ENCODE data around the gene BACH1. TPM values are rescaled to one million over a fixed set of nuclear protein-coding genes. Genes with fewer than 3 reads are reported as not detected.

Gene BACH1
- total and polyA plus RNA-seq, 2 donors (not counting 1 experiment from before 2014, with no cell fraction given), result 10.1 to 221 TPM

DNA sequence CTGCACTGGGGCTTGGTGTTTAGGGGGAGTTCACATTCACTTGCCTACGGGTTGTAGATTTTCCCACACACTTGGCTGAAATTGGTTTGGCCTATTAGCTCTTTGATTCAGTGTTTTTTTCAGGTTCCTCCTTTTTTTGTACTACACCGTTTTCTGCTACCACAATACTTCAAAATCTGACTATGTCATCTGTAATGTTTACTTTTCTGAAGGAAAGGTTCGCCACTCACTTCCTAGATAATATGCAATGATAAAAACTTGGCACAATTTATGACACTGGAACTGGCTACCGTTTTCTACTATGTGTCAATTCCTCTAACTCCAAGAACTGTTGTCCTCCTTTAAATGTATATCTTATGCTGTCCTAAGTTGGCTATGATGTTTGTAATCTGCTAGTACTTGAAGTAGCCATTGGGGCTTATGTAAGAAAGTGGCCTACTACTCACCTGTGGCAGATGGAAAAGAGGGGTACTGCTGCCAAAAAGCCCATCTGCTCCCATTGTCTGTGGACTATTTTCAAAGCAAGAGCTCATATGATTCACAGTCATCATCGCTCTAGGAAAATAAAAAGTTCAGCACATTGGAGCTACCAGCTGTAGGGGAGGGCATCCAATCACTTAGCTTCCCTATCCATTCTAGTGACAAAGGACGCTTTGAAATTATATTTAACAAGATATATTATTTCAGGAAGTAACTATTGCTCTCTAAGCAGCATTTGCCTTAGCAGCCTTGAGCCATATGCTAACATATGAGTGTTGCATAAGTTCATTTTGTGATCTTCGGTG lies 42.4 kb upstream of the BACH1 start:
- Mint-ChIP-seq H3K27ac (no peak overlapping the region), H3K27me3 (no peaks in the 10 kb centered on the region), H3K4me3 (no peak overlapping the region), H3K9me3 (ENCODE audit: insufficient read depth) (peaks cover 4% of the 10 kb centered on the region), H3K4me1 (no peaks in the 10 kb centered on the region)
- DNase-seq, result no peak
- H3K27ac ChIP-seq (ENCODE audit: low read length in 2 of 2), result no peak overlapping the region
- no peak for ATAC-seq (ENCODE audit: low read depth)
- intact Hi-C loops (cut with micrococcal nuclease), result loop anchor here (5.0 kb wide), 1 partner anchor 36 kb away; no protein-coding TSS in a partner anchor
- no peaks in the 10 kb centered on the region for H3K36me3 ChIP-seq (replicated peaks in 1 of 2; ENCODE audit: control extremely low read depth in 1 of 2, control insufficient read depth in 1 of 2, extremely low read depth in 1 of 2, insufficient read depth in 2 of 2, low read length in 1 of 2)
- ChIA-PET CTCF (no interaction called here), POLR2A (no interaction called here)
- peaks cover 1 to 14% (median 7%) of the 10 kb centered on the region in 3 donors for H3K9me3 ChIP-seq (ENCODE audit: control extremely low read depth in 1 of 3, control insufficient read depth in 2 of 3, insufficient read depth in 1 of 3, low read length in 2 of 3)
- H3K79me2 ChIP-seq (ENCODE audit: control insufficient read depth, insufficient read depth, low read length), result no peaks in the 10 kb centered on the region
- H3K4me1 ChIP-seq (ENCODE audit: control insufficient read depth in 2 of 2, insufficient read depth in 2 of 2, low read length in 2 of 2), result no peaks in the 10 kb centered on the region
- H3K4me2 ChIP-seq (replicated peaks; ENCODE audit: low read depth, low read length, poor library complexity, severe bottlenecking), result no peak overlapping the region
- H3K4me3 ChIP-seq (ENCODE audit: control extremely low read depth in 1 of 5, extremely low read depth in 1 of 5, insufficient read depth in 1 of 5, low read depth in 2 of 5, low read length in 4 of 5), result no peak overlapping the region
- no peak for TF ChIP-seq EZH2 (IDR thresholded peaks at IDR 0.05; ENCODE audit: borderline replicate concordance, insufficient read depth, low read depth, low read length, poor library complexity, severe bottlenecking)
- TF ChIP-seq, protein P1, sequence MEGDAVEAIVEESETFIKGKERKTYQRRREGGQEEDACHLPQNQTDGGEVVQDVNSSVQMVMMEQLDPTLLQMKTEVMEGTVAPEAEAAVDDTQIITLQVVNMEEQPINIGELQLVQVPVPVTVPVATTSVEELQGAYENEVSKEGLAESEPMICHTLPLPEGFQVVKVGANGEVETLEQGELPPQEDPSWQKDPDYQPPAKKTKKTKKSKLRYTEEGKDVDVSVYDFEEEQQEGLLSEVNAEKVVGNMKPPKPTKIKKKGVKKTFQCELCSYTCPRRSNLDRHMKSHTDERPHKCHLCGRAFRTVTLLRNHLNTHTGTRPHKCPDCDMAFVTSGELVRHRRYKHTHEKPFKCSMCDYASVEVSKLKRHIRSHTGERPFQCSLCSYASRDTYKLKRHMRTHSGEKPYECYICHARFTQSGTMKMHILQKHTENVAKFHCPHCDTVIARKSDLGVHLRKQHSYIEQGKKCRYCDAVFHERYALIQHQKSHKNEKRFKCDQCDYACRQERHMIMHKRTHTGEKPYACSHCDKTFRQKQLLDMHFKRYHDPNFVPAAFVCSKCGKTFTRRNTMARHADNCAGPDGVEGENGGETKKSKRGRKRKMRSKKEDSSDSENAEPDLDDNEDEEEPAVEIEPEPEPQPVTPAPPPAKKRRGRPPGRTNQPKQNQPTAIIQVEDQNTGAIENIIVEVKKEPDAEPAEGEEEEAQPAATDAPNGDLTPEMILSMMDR (IDR thresholded peaks at IDR 0.05), result no peak
- no peaks in the 10 kb centered on the region for H3K27me3 ChIP-seq (replicated peaks in 1 of 4; ENCODE audit: control extremely low read depth in 1 of 4, control insufficient read depth in 3 of 4, insufficient read depth in 4 of 4, low read length in 3 of 4)
- no peak overlapping the region for H2AFZ ChIP-seq (ENCODE audit: insufficient read depth, low read depth, low read length, poor library complexity, severe bottlenecking)
- no peak overlapping the region for H3K9ac ChIP-seq (ENCODE audit: low read length)
- no peaks in the 10 kb centered on the region for H4K20me1 ChIP-seq (ENCODE audit: control insufficient read depth, insufficient read depth, low read length, poor library complexity, severe bottlenecking)
- WGBS (ENCODE audit: insufficient coverage), result no CpG with 5 or more reads among the region's 7 CpGs

DNA sequence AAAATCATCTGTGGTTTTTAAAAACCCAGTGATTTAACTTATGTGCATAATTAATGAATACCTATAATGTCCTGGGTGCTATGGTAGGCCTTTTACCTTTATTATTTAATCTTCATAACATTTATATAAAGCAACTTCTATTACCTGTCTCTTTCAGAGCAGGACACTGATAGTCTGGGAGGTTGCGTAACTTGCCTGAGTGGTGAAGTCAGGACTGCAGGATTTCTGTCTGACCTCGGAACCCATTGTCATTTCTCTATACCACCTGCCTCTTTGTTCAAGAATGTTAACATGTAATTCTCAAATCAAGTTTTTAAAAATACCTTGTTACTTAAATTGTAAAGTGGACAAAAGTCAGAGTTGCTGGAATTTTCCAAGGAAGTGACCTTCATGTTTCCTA lies 41.0 kb upstream of the BACH1 start:
- Mint-ChIP-seq H3K27ac (no peak overlapping the region), H3K4me3 (no peak overlapping the region), H3K4me1 (no peaks in the 10 kb centered on the region), H3K9me3 (ENCODE audit: insufficient read depth) (peaks cover 4% of the 10 kb centered on the region), H3K27me3 (no peaks in the 10 kb centered on the region)
- TF ChIP-seq EZH2 (IDR thresholded peaks at IDR 0.05; ENCODE audit: borderline replicate concordance, insufficient read depth, low read depth, low read length, poor library complexity, severe bottlenecking), result no peak
- TF ChIP-seq, protein P1 (IDR thresholded peaks at IDR 0.05), result no peak
- CTCF ChIA-PET, result no interaction called here
- Histone ChIP-seq H3K9ac (ENCODE audit: low read length) (no peak overlapping the region), H4K20me1 (ENCODE audit: control insufficient read depth, insufficient read depth, low read length, poor library complexity, severe bottlenecking) (no peaks in the 10 kb centered on the region), H2AFZ (ENCODE audit: insufficient read depth, low read depth, low read length, poor library complexity, severe bottlenecking) (no peak overlapping the region), H3K27ac (ENCODE audit: low read length in 2 of 2) (no peak overlapping the region), H3K79me2 (ENCODE audit: control insufficient read depth, insufficient read depth, low read length) (no peaks in the 10 kb centered on the region), H3K4me2 (replicated peaks; ENCODE audit: low read depth, low read length, poor library complexity, severe bottlenecking) (no peak overlapping the region), H3K9me3 (ENCODE audit: control extremely low read depth in 1 of 3, control insufficient read depth in 2 of 3, insufficient read depth in 1 of 3, low read length in 2 of 3) (peaks cover 1 to 14% (median 7%) of the 10 kb centered on the region in 3 donors), H3K36me3 (replicated peaks in 1 of 2; ENCODE audit: control extremely low read depth in 1 of 2, control insufficient read depth in 1 of 2, extremely low read depth in 1 of 2, insufficient read depth in 2 of 2, low read length in 1 of 2) (no peaks in the 10 kb centered on the region), H3K27me3 (replicated peaks in 1 of 4; ENCODE audit: control extremely low read depth in 1 of 4, control insufficient read depth in 3 of 4, insufficient read depth in 4 of 4, low read length in 3 of 4) (no peaks in the 10 kb centered on the region), H3K4me3 (ENCODE audit: control extremely low read depth in 1 of 5, extremely low read depth in 1 of 5, insufficient read depth in 1 of 5, low read depth in 2 of 5, low read length in 4 of 5) (no peak overlapping the region), H3K4me1 (ENCODE audit: control insufficient read depth in 2 of 2, insufficient read depth in 2 of 2, low read length in 2 of 2) (no peaks in the 10 kb centered on the region)
- ATAC-seq (ENCODE audit: low read depth) (no peak), DNase-seq (no peak)
- no CpG with 5 or more reads among the region's 2 CpGs for WGBS (ENCODE audit: insufficient coverage)
- intact Hi-C loops (cut with micrococcal nuclease), result loop anchor here (5.0 kb wide), 1 partner anchor 35 kb away; no protein-coding TSS in a partner anchor
- POLR2A ChIA-PET, result no interaction called here

All from B cell (primary cell).